GM18498 (cell line): ENCODE measurements around the gene CEACAM20.
"Not testable (repeated sequence)": the region's sequence is repeated elsewhere in the genome, so short reads cannot be mapped to it uniquely, and the experiment has no call there.

Source experiments
- ATAC-seq: cut with Tn5 transposase; IDR thresholded peaks from one replicate; pipeline ENCODE4 v1.9.1; 2021; ENCODE audit warnings: mild to moderate bottlenecking, moderate library complexity; ENCODE audit not compliant: unreplicated experiment

The CEACAM20 gene

GRCh38 chr19:44529536-44529935, at the start of gene CEACAM20:
Gene CEACAM20, minus strand, starts transcription at chr19:44529675. Its CDS starts 166 bp downstream, at chr19:44529509.
- ATAC-seq: no peak

GRCh38 chr19:44577566-44577874, 48.0 kb upstream of the CEACAM20 start:
- no peak for ATAC-seq

- no peak for ATAC-seq
These were observed 47.5 kb upstream of the CEACAM20 start for GRCh38 chr19:44576843-44577565.

- ATAC-seq: no peak
These were observed 45.7 kb upstream of the CEACAM20 start for GRCh38 chr19:44575116-44575700.

- no peak for ATAC-seq
These were observed 44.9 kb upstream of the CEACAM20 start for GRCh38 chr19:44574186-44574950.

- no peak for ATAC-seq
These were observed 44.2 kb upstream of the CEACAM20 start for GRCh38 chr19:44573627-44574026.

- ATAC-seq: no peak
These were observed 43.7 kb upstream of the CEACAM20 start for GRCh38 chr19:44573183-44573582.

- ATAC-seq: no peak
These were observed 43.1 kb upstream of the CEACAM20 start for GRCh38 chr19:44572581-44572900.

GRCh38 chr19:44571830-44572580, 42.5 kb upstream of the CEACAM20 start:
- no peak for ATAC-seq

- ATAC-seq: no peak
These were observed 41.7 kb upstream of the CEACAM20 start for GRCh38 chr19:44570984-44571684.

GRCh38 chr19:44570603-44570983, 41.1 kb upstream of the CEACAM20 start:
- ATAC-seq: no peak

GRCh38 chr19:44567745-44568144, 38.3 kb upstream of the CEACAM20 start:
- ATAC-seq: no peak

GRCh38 chr19:44566984-44567383, 37.5 kb upstream of the CEACAM20 start:
- ATAC-seq: no peak

- not testable (repeated sequence) for ATAC-seq
These were observed 33.7 kb upstream of the CEACAM20 start for GRCh38 chr19:44563086-44563655.

GRCh38 chr19:44557933-44558332, 28.5 kb upstream of the CEACAM20 start:
- ATAC-seq: no peak

GRCh38 chr19:44554641-44555246, 25.3 kb upstream of the CEACAM20 start:
- no peak for ATAC-seq

GRCh38 chr19:44553478-44554171, 24.1 kb upstream of the CEACAM20 start:
- no peak for ATAC-seq

GRCh38 chr19:44552324-44552723, 22.8 kb upstream of the CEACAM20 start:
- ATAC-seq: no peak

GRCh38 chr19:44551850-44552249, 22.4 kb upstream of the CEACAM20 start:
- ATAC-seq: no peak

GRCh38 chr19:44550976-44551375, 21.5 kb upstream of the CEACAM20 start:
- ATAC-seq: not testable (repeated sequence)
